Measurements from ENCODE around the gene PAX1.

- TF ChIP-seq CTCF (IDR thresholded peaks at IDR 0.05) (no peak), EP300 (IDR thresholded peaks at IDR 0.05) (no peak), POLR2AphosphoS5 (IDR thresholded peaks at IDR 0.05) (no peak)
These were observed 24.1 kb upstream of the PAX1 start for GRCh38 chr20:21681234-21681921.
